ENCODE measurements around the gene TAPBPL. TPM values are rescaled to one million over a fixed set of nuclear protein-coding genes. Genes with fewer than 3 reads are reported as not detected.
"Not testable (repeated sequence)": the region's sequence is repeated elsewhere in the genome, so short reads cannot be mapped to it uniquely, and the experiment has no call there.

TAPBPL gene
- total and polyA plus RNA-seq, 10 donors = 15.0 to 50.1 (median 39.0) TPM

- Histone ChIP-seq H3K27ac (peak overlapping the region in 3 of 8 donors; percentile 46 to 94 (median 50)), H3K4me3 (peak overlapping the region in 1 of 8 donors; percentile 87), H3K4me1 (peaks cover 44 to 86% (median 77%) of the 10 kb centered on the region in 6 donors), H3K36me3 (peaks cover 0 to 59% (median 28%) of the 10 kb centered on the region in 6 donors)
- H3K27me3 ChIP-seq (replicated peaks in 1 of 7); H3K9me3 ChIP-seq; DNase-seq: not testable (repeated sequence)
- 94 to 98% (median 94%) methylated on average over 7 to 9 of the region's 9 CpGs for WGBS, 5 donors
- intact Hi-C loops (cut with DNase I; ENCODE audit: low total_unique reads) = loop anchor here (10.0 kb wide), 1 partner anchor 133 kb away; no protein-coding TSS in a partner anchor
Observed at GRCh38 chr12:6467571-6468282, 15.9 kb downstream of the TAPBPL start.

- Histone ChIP-seq H3K27me3 (replicated peaks in 1 of 7) (no peaks in the 10 kb centered on the region), H3K4me1 (peaks cover 38 to 81% (median 72%) of the 10 kb centered on the region in 6 donors), H3K27ac (peak overlapping the region in 3 of 8 donors; percentile 50 to 97 (median 94)), H3K9me3 (no peaks in the 10 kb centered on the region), H3K4me3 (peak overlapping the region in 1 of 8 donors; percentile 87), H3K36me3 (peaks cover 0 to 54% (median 25%) of the 10 kb centered on the region in 6 donors)
- intact Hi-C loops (cut with DNase I; ENCODE audit: low total_unique reads) = loop anchor here (10.0 kb wide), 1 partner anchor 133 kb away; no protein-coding TSS in a partner anchor
- no peak for DNase-seq
- TF ChIP-seq, protein P1, sequence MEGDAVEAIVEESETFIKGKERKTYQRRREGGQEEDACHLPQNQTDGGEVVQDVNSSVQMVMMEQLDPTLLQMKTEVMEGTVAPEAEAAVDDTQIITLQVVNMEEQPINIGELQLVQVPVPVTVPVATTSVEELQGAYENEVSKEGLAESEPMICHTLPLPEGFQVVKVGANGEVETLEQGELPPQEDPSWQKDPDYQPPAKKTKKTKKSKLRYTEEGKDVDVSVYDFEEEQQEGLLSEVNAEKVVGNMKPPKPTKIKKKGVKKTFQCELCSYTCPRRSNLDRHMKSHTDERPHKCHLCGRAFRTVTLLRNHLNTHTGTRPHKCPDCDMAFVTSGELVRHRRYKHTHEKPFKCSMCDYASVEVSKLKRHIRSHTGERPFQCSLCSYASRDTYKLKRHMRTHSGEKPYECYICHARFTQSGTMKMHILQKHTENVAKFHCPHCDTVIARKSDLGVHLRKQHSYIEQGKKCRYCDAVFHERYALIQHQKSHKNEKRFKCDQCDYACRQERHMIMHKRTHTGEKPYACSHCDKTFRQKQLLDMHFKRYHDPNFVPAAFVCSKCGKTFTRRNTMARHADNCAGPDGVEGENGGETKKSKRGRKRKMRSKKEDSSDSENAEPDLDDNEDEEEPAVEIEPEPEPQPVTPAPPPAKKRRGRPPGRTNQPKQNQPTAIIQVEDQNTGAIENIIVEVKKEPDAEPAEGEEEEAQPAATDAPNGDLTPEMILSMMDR (IDR thresholded peaks at IDR 0.05 in 8 of 11, conservative IDR thresholded peaks at IDR 0.05 in 3 of 11) = no peak
- TF ChIP-seq POLR2AphosphoS5 (IDR thresholded peaks at IDR 0.05) (no peak), POLR2A (IDR thresholded peaks at IDR 0.05) (no peak)
Observed at GRCh38 chr12:6468283-6468575, 16.4 kb downstream of the TAPBPL start.

DNA sequence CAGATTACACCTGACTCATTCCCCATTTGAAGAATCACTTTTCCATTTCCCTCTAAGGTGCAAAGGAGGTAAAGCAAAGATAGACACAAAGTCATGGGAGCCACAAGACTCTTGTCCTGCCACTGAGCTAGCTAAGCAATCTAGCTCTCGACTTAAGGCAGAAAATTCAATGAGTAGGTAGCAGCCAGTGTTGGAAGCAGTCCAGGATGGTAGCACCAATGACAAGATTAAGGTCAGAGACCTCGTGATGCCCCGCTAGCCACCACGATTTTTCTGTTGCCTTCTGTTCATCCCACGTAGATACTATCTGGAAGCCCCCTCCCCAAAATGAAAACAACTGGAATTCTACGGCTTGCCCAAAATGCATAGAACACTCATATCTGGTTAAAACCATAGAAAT lies 17.2 kb downstream of the TAPBPL start:
- peak overlapping the region; percentile 64 to 94 (median 79) for H3K4me3 ChIP-seq
- WGBS, 5 donors = 62 to 73% (median 66%) methylated on average over 6 of the region's 6 CpGs
- TF ChIP-seq, protein P1 (IDR thresholded peaks at IDR 0.05 in 8 of 11, conservative IDR thresholded peaks at IDR 0.05 in 3 of 11) = no peak
- peak in 1 of 3 donors; percentile 4 for TF ChIP-seq POLR2AphosphoS5 (IDR thresholded peaks at IDR 0.05)
- peaks cover 0 to 46% (median 18%) of the 10 kb centered on the region in 6 donors for H3K36me3 ChIP-seq
- intact Hi-C loops (cut with DNase I; ENCODE audit: low total_unique reads) = loop anchor here (10.0 kb wide), 1 partner anchor 134 kb away; no protein-coding TSS in a partner anchor
- no peak for DNase-seq
- peak overlapping the region in 5 of 8 donors; percentile 90 to 97 (median 94) for H3K27ac ChIP-seq
- peaks cover 32 to 73% (median 64%) of the 10 kb centered on the region in 6 donors for H3K4me1 ChIP-seq
- no peaks in the 10 kb centered on the region for H3K9me3 ChIP-seq
- H3K27me3 ChIP-seq (replicated peaks in 1 of 7) = no peaks in the 10 kb centered on the region

GRCh38 chr12:6469609-6470374 lies 17.9 kb downstream of the TAPBPL start:
- Histone ChIP-seq H3K36me3 (peaks cover 0 to 39% (median 11%) of the 10 kb centered on the region in 6 donors), H3K27ac (peak overlapping the region; percentile 89 to 97 (median 91)), H3K9me3 (no peaks in the 10 kb centered on the region), H3K4me3 (peak overlapping the region; percentile 64 to 94 (median 79)), H3K27me3 (replicated peaks in 1 of 7) (no peaks in the 10 kb centered on the region), H3K4me1 (peaks cover 27 to 66% (median 57%) of the 10 kb centered on the region in 6 donors)
- TF ChIP-seq POLR2AphosphoS5 (IDR thresholded peaks at IDR 0.05) = no peak
- no peak for TF ChIP-seq POLR2A (IDR thresholded peaks at IDR 0.05)
- TF ChIP-seq, protein P1 (IDR thresholded peaks at IDR 0.05 in 8 of 11, conservative IDR thresholded peaks at IDR 0.05 in 3 of 11) = no peak
- no peak for DNase-seq
- WGBS, 5 donors = 25 to 62% (median 28%) methylated on average over 6 to 16 of the region's 16 CpGs
- intact Hi-C loops (cut with DNase I; ENCODE audit: low total_unique reads) = loop anchor here (5.0 to 10.0 kb wide), 2 partner anchors 47 to 135 kb away; no protein-coding TSS in a partner anchor
